ENCODE data around the gene CALB2.

- TF ChIP-seq CTCF (IDR thresholded peaks at IDR 0.05) (no peak), EZH2 (IDR thresholded peaks at IDR 0.05; ENCODE audit: borderline replicate concordance, insufficient read depth, low read depth, low read length, poor library complexity, severe bottlenecking) (no peak)
These were observed 43.5 kb downstream of the CALB2 start for GRCh38 chr16:71402007-71402406.
